ENCODE results near the gene MGAT5.

MGAT5 gene

GRCh38 chr2:134348760-134349159 is 94.9 kb downstream of the MGAT5 start:
- H3K27ac ChIP-seq (ENCODE audit: extremely low read depth, low read depth, low read length) = no peak overlapping the region
- H3K9me3 ChIP-seq (ENCODE audit: control insufficient read depth, insufficient read depth, low read depth, low read length) = no peaks in the 10 kb centered on the region
- TF ChIP-seq, protein P1, sequence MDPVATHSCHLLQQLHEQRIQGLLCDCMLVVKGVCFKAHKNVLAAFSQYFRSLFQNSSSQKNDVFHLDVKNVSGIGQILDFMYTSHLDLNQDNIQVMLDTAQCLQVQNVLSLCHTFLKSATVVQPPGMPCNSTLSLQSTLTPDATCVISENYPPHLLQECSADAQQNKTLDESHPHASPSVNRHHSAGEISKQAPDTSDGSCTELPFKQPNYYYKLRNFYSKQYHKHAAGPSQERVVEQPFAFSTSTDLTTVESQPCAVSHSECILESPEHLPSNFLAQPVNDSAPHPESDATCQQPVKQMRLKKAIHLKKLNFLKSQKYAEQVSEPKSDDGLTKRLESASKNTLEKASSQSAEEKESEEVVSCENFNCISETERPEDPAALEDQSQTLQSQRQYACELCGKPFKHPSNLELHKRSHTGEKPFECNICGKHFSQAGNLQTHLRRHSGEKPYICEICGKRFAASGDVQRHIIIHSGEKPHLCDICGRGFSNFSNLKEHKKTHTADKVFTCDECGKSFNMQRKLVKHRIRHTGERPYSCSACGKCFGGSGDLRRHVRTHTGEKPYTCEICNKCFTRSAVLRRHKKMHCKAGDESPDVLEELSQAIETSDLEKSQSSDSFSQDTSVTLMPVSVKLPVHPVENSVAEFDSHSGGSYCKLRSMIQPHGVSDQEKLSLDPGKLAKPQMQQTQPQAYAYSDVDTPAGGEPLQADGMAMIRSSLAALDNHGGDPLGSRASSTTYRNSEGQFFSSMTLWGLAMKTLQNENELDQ (tag by site-specific recombination; IDR thresholded peaks at IDR 0.05; ENCODE audit: low read depth) = no peak
- TF ChIP-seq HOXD13 (CRISPR knock-in tag; IDR thresholded peaks at IDR 0.05; ENCODE audit: borderline replicate concordance) (no peak), OVOL3 (tag by site-specific recombination; IDR thresholded peaks at IDR 0.05) (no peak), ZSCAN18 (tag by site-specific recombination; IDR thresholded peaks at IDR 0.05) (no peak), ZNF585B (tag by site-specific recombination; IDR thresholded peaks at IDR 0.05) (no peak), PBX3 (CRISPR knock-in tag; IDR thresholded peaks at IDR 0.05) (no peak), ZNF174 (tag by site-specific recombination; IDR thresholded peaks at IDR 0.05) (no peak), ZNF777 (tag by site-specific recombination; IDR thresholded peaks at IDR 0.05; ENCODE audit: borderline replicate concordance) (no peak), ZSCAN30 (tag by site-specific recombination; IDR thresholded peaks at IDR 0.05) (no peak), ZNF239 (tag by site-specific recombination; IDR thresholded peaks at IDR 0.05) (no peak), ZBTB10 (tag by site-specific recombination; IDR thresholded peaks at IDR 0.05) (no peak), ZNF391 (tag by site-specific recombination; IDR thresholded peaks at IDR 0.05; ENCODE audit: borderline replicate concordance, low read depth) (no peak), ZNF610 (tag by site-specific recombination; IDR thresholded peaks at IDR 0.05; ENCODE audit: borderline replicate concordance) (no peak), ZNF561 (tag by site-specific recombination; IDR thresholded peaks at IDR 0.05; ENCODE audit: borderline replicate concordance) (no peak), KLF10 (tag by site-specific recombination; IDR thresholded peaks at IDR 0.05) (no peak), ZNF184 (tag by site-specific recombination; IDR thresholded peaks at IDR 0.05) (no peak), CTCF (tag by site-specific recombination; IDR thresholded peaks at IDR 0.05) (no peak), EGR2 (tag by site-specific recombination; IDR thresholded peaks at IDR 0.05; ENCODE audit: low read depth) (no peak)
- TF ChIP-seq, protein P2, sequence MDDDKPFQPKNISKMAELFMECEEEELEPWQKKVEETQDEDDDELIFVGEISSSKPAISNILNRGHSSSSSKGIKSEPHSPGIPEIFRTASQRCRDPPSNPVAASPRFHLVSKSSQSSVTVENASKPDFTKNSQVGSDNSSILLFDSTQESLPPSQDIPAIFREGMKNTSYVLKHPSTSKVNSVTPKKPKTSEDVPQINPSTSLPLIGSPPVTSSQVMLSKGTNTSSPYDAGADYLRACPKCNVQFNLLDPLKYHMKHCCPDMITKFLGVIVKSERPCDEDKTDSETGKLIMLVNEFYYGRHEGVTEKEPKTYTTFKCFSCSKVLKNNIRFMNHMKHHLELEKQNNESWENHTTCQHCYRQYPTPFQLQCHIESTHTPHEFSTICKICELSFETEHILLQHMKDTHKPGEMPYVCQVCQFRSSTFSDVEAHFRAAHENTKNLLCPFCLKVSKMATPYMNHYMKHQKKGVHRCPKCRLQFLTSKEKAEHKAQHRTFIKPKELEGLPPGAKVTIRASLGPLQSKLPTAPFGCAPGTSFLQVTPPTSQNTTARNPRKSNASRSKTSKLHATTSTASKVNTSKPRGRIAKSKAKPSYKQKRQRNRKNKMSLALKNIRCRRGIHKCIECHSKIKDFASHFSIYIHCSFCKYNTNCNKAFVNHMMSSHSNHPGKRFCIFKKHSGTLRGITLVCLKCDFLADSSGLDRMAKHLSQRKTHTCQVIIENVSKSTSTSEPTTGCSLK (tag by site-specific recombination; IDR thresholded peaks at IDR 0.05) = no peak
- H3K4me3 ChIP-seq (ENCODE audit: low read depth, low read length) = no peak overlapping the region
- peaks cover 0 to 16% of the 10 kb centered on the region in 2 experiments; a peak in 1 of 3 replicates for H3K36me3 ChIP-seq (ENCODE audit: control insufficient read depth in 2 of 2, insufficient read depth in 1 of 2, low read length in 2 of 2)
- H3K4me1 ChIP-seq (ENCODE audit: control insufficient read depth, insufficient read depth, low read length) = no peaks in the 10 kb centered on the region
- ChIA-PET CTCF (interaction anchor here (0.6 to 0.7 kb wide), 2 partner anchors 11 to 623 kb away, joined by 3 to 4 read pairs; no protein-coding TSS in a partner anchor), POLR2A (no interaction called here)
